Neural crest cell (in vitro differentiated cells): ENCODE measurements around the gene EGLN3. TPM values are rescaled to one million over a fixed set of nuclear protein-coding genes. Genes with fewer than 3 reads are reported as not detected.

Experiments used
- DNase-seq: peaks from one replicate; pipeline ENCODE4 v3.0.0; 2021; ENCODE audit warnings: low read depth, mixed read lengths, low spot score
- H3K27ac Mint-ChIP-seq: one replicate; pipeline ENCODE4 v1.8.0; 2021; ENCODE audit warnings: mild to moderate bottlenecking, mixed read lengths; ENCODE audit not compliant: unreplicated experiment
- H3K27me3 Mint-ChIP-seq: 2 replicates; pipeline ENCODE4 v1.8.0; 2021; ENCODE audit warnings: low read depth, mild to moderate bottlenecking, mixed read lengths
- H3K36me3 Mint-ChIP-seq: 2 replicates; pipeline ENCODE4 v1.8.0; 2021; ENCODE audit warnings: low read depth, mild to moderate bottlenecking, mixed read lengths
- H3K4me1 Mint-ChIP-seq: 2 replicates; pipeline ENCODE4 v1.8.0; 2021; ENCODE audit warnings: mixed read lengths
- H3K4me3 Mint-ChIP-seq: one replicate; pipeline ENCODE4 v1.8.0; 2021; ENCODE audit warnings: mild to moderate bottlenecking, mixed read lengths
- H3K9me3 Mint-ChIP-seq: 2 replicates; pipeline ENCODE4 v1.8.0; 2021; ENCODE audit warnings: mixed read lengths
- CTCF ChIP-seq: fragments of 200-600 bp; sonication (generic); conservative IDR thresholded peaks from 2 replicates; pipeline ENCODE4 v1.5.0; 2021; ENCODE audit warnings: antibody characterized with exemption, mild to moderate bottlenecking
- total RNA-seq: library from RNA; stranded (reverse); gene quantifications from 2 replicates; pipeline ENCODE4 v1.2.1, GENCODE V29; 2021

EGLN3 gene
- total RNA-seq, 1 donor from 2014 or later = 0.89 TPM

- no peak overlapping the region for H3K4me3 Mint-ChIP-seq
- H3K4me1 Mint-ChIP-seq = peaks cover 19% of the 10 kb centered on the region
- H3K27ac Mint-ChIP-seq = no peak overlapping the region
These were observed 10.3 kb downstream of the EGLN3 start for GRCh38 chr14:33940561-33941011.

DNA sequence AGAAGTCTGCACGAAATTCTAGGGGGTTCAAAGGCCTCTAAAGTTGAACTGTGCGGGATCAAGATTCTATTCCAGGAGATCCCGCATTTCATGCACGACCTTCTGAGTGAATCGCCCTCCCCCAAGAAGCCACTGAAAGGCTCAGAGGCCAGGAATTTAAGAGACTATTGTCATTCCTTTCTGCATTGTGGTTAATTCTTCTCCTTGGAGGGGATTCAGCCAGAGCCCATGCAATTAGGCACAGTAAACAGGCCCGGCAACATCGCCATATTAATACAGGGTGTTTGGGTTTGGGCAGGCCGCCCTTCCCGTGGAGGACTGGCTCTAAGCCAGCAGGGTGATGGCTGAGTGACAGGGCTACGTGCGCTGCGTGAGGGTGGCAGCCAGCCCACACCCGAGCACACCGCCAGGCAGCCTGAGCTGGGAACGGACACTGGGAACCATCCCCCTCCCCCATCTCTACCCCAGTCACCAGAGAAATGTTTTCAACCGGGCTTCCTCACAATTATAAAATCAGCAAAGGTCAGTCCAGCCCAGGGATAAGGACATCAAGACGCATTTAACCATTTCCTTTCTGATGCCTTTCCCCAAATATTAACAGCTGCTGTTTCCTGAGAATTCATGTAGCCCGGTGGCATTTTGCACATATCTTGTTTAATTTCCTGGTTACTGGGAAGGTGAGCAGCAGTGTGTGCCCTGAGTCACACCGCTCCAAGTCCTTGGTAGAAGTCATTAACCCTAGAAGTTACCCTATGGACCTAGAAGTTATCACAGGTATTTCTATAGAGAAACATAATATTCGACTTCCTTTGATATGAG, 12.5 kb downstream of the EGLN3 start:
- Mint-ChIP-seq H3K27ac (peak overlapping the region; percentile 29), H3K4me3 (no peak overlapping the region), H3K27me3 (peaks cover 3% of the 10 kb centered on the region), H3K36me3 (no peaks in the 10 kb centered on the region), H3K9me3 (no peaks in the 10 kb centered on the region), H3K4me1 (peaks cover 19% of the 10 kb centered on the region)
- TF ChIP-seq CTCF = no peak
- peak; percentile 14 for DNase-seq

More at GRCh38 chr14:33940561-33941011, 10.3 kb downstream of the EGLN3 start:
- no peak for DNase-seq
- no peaks in the 10 kb centered on the region for H3K9me3 Mint-ChIP-seq
- no peaks in the 10 kb centered on the region for H3K36me3 Mint-ChIP-seq
- H3K27me3 Mint-ChIP-seq = peaks cover 13% of the 10 kb centered on the region
- no peak for TF ChIP-seq CTCF

DNA sequence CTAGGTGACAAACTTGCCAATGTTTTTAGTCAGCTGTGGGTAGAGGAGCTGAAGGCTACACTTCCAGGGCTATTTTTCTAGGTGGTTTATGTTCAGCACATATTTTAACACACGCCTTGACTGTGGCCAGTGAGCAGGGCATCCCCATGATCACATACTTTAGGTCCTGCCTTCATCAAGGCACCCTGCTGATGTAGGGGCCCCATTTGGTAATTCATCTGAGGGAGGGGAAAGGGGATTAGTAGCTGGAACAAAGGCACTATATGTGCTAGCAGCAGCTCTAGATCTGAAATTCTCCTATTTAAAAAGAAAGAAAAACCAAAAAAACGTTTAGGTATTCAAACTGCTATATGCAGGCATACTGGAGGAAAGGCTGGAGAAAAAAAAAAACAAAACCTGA, 14.5 kb downstream of the EGLN3 start:
- Mint-ChIP-seq H3K9me3 (no peaks in the 10 kb centered on the region), H3K4me3 (no peak overlapping the region), H3K36me3 (no peaks in the 10 kb centered on the region), H3K4me1 (peaks cover 27% of the 10 kb centered on the region), H3K27me3 (no peaks in the 10 kb centered on the region), H3K27ac (no peak overlapping the region)
- TF ChIP-seq CTCF = no peak
- no peak for DNase-seq

DNA sequence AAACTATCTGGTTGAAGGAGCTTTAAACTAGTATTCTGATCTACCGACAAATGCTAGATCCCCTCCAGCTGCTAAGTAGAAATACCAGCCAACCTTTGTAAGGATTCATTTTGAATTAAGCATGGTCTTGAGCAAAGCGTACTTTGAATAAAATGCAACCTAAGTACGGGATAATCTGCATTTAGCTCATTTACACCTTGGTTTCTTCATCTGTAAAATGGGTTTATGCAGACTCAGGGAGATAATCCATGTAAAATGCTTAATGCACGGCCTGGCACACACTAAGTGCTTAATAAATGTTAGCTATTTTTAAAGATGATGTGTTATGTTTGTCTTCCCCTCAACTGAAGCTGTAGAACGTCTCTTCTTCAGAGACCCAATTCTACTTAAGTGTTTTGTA, 15.9 kb downstream of the EGLN3 start:
- no peaks in the 10 kb centered on the region for H3K27me3 Mint-ChIP-seq
- no peak overlapping the region for H3K27ac Mint-ChIP-seq
- no peak for DNase-seq
- TF ChIP-seq CTCF = no peak
- H3K36me3 Mint-ChIP-seq = no peaks in the 10 kb centered on the region
- H3K9me3 Mint-ChIP-seq = no peaks in the 10 kb centered on the region
- H3K4me3 Mint-ChIP-seq = no peak overlapping the region
- H3K4me1 Mint-ChIP-seq = peaks cover 28% of the 10 kb centered on the region

GRCh38 chr14:33934043-33934750, 16.7 kb downstream of the EGLN3 start:
- Mint-ChIP-seq H3K36me3 (no peaks in the 10 kb centered on the region), H3K4me3 (no peak overlapping the region), H3K9me3 (no peaks in the 10 kb centered on the region), H3K27ac (no peak overlapping the region), H3K4me1 (peaks cover 28% of the 10 kb centered on the region), H3K27me3 (no peaks in the 10 kb centered on the region)
- DNase-seq = no peak
- TF ChIP-seq CTCF = no peak
